Mesenchymal stem cell (in vitro differentiated cells and primary cell): ENCODE results near the gene LMBR1.

Experiments used
- DNase-seq: peaks from one replicate; pipeline ENCODE4 v3.0.0-alpha.2; 2013
- H2AFZ ChIP-seq: one replicate; pipeline ENCODE4 v1.6.1; 2013; ENCODE audit warnings: low read depth, mild to moderate bottlenecking, control low read depth, inconsistent platforms, low read length, moderate library complexity
- H2AK5ac ChIP-seq: 2 replicates; pipeline ENCODE4 v1.6.1; 2013; ENCODE audit warnings: low read length, moderate library complexity, mild to moderate bottlenecking, inconsistent platforms; ENCODE audit not compliant: severe bottlenecking
- H2BK120ac ChIP-seq: one replicate; pipeline ENCODE4 v1.6.1; 2013; ENCODE audit warnings: low read depth, mild to moderate bottlenecking, inconsistent platforms, low read length, moderate library complexity
- H2BK12ac ChIP-seq, 2 experiments: one replicate each; pipeline ENCODE4 v1.6.1; 2013; ENCODE audit warnings: inconsistent platforms in 2 of 2, low read length in 2 of 2, mild to moderate bottlenecking in 2 of 2, moderate library complexity in 2 of 2, control low read depth in 1 of 2
- H2BK15ac ChIP-seq: one replicate; pipeline ENCODE4 v1.6.1; 2013; ENCODE audit warnings: mild to moderate bottlenecking, low read depth, inconsistent platforms; ENCODE audit not compliant: poor library complexity, severe bottlenecking
- H2BK5ac ChIP-seq: 2 replicates; pipeline ENCODE4 v1.6.1; 2013; ENCODE audit warnings: low read depth, mild to moderate bottlenecking, low read length, control low read depth, inconsistent platforms; ENCODE audit not compliant: poor library complexity, severe bottlenecking
- H3K14ac ChIP-seq, 2 experiments: one replicate each; pipeline ENCODE4 v1.6.1; 2013; ENCODE audit warnings: inconsistent platforms in 2 of 2, low read length in 2 of 2, control low read depth in 1 of 2, mild to moderate bottlenecking in 1 of 2, moderate library complexity in 1 of 2
- H3K18ac ChIP-seq, 2 experiments: one replicate each; pipeline ENCODE4 v1.6.1; 2013; ENCODE audit warnings: inconsistent platforms in 2 of 2, low read length in 2 of 2, control low read depth in 1 of 2, low read depth in 1 of 2, mild to moderate bottlenecking in 1 of 2
- H3K23ac ChIP-seq, 2 experiments: one replicate each; pipeline ENCODE4 v1.6.1; 2013; ENCODE audit warnings: inconsistent platforms in 2 of 2, low read length in 2 of 2, mild to moderate bottlenecking in 2 of 2, moderate library complexity in 2 of 2, control low read depth in 1 of 2
- H3K27ac ChIP-seq: 2 replicates; pipeline ENCODE4 v1.5.1; 2013; ENCODE audit warnings: mild to moderate bottlenecking, moderate library complexity, low read length, control low read depth, inconsistent platforms; ENCODE audit not compliant: poor library complexity, severe bottlenecking
- H3K27me3 ChIP-seq, 2 experiments: 2 replicates each; pipeline versions ENCODE4 v1.6.1 to v1.7.0; 2013; ENCODE audit warnings: low read length in 2 of 2, mild to moderate bottlenecking in 2 of 2, moderate library complexity in 2 of 2, control low read depth in 1 of 2, inconsistent platforms in 1 of 2; ENCODE audit not compliant: control insufficient read depth in 1 of 2, insufficient read depth in 1 of 2
- H3K36me3 ChIP-seq, 2 experiments: 2 replicates each; pipeline versions ENCODE4 v1.6.1 to v1.7.0; 2013; ENCODE audit warnings: low read length in 2 of 2, control low read depth in 1 of 2, inconsistent platforms in 1 of 2, low read depth in 1 of 2, mild to moderate bottlenecking in 1 of 2; ENCODE audit not compliant: insufficient read depth in 2 of 2, control insufficient read depth in 1 of 2
- H3K4ac ChIP-seq, 2 experiments: one replicate each; pipeline ENCODE4 v1.6.1; 2013; ENCODE audit warnings: inconsistent platforms in 2 of 2, low read length in 2 of 2, mild to moderate bottlenecking in 2 of 2, moderate library complexity in 2 of 2, control low read depth in 1 of 2, low read depth in 1 of 2
- H3K4me1 ChIP-seq: 2 replicates; pipeline ENCODE4 v1.6.1; 2013; ENCODE audit warnings: low read depth, low read length, control low read depth; ENCODE audit not compliant: control insufficient read depth, insufficient read depth
- H3K4me2 ChIP-seq: 2 replicates; pipeline ENCODE4 v1.6.1; 2013; ENCODE audit warnings: low read length, mild to moderate bottlenecking, inconsistent platforms; ENCODE audit not compliant: poor library complexity, severe bottlenecking
- H3K4me3 ChIP-seq, 2 experiments: 2 replicates each; pipeline versions ENCODE4 v1.5.1 to v1.7.0; 2013; ENCODE audit warnings: low read length in 2 of 2, mild to moderate bottlenecking in 2 of 2, control low read depth in 1 of 2, low read depth in 1 of 2; ENCODE audit not compliant: insufficient read depth in 1 of 2
- H3K79me1 ChIP-seq: replicated peaks from 2 replicates; pipeline ENCODE4 v1.6.1; 2013; ENCODE audit warnings: mild to moderate bottlenecking, control low read depth, low read length, inconsistent platforms; ENCODE audit not compliant: poor library complexity, severe bottlenecking
- H3K9ac ChIP-seq: 2 replicates; pipeline ENCODE4 v1.7.0; 2013; ENCODE audit warnings: mild to moderate bottlenecking, low read length, moderate library complexity
- H3K9me3 ChIP-seq: 2 replicates; pipeline ENCODE4 v1.7.0; 2013; ENCODE audit warnings: mild to moderate bottlenecking, low read length; ENCODE audit not compliant: control insufficient read depth
- H4K8ac ChIP-seq: one replicate; pipeline ENCODE4 v1.6.1; 2013; ENCODE audit warnings: inconsistent platforms, mild to moderate bottlenecking, low read length, moderate library complexity
- H4K91ac ChIP-seq: one replicate; pipeline ENCODE4 v1.6.1; 2013; ENCODE audit warnings: mild to moderate bottlenecking, low read length, inconsistent platforms
- WGBS: methylation state at CpG from one replicate; pipeline ENCODE4 v1.1.7; 2013; ENCODE audit warnings: mixed read lengths; 5-methylcytosine and 5-hydroxymethylcytosine counted together

LMBR1 gene

GRCh38 chr7:156783864-156784263 lies 109.1 kb downstream of the LMBR1 start:
- Histone ChIP-seq H3K79me1 (no peaks in the 10 kb centered on the region), H2BK12ac (no peak overlapping the region), H2BK120ac (no peak overlapping the region), H4K8ac (no peak overlapping the region), H2AK5ac (no peak overlapping the region), H3K23ac (no peak overlapping the region), H3K4me1 (no peaks in the 10 kb centered on the region), H3K4me3 (no peak overlapping the region), H3K9ac (no peak overlapping the region), H3K9me3 (no peaks in the 10 kb centered on the region), H2AFZ (no peak overlapping the region), H4K91ac (no peak overlapping the region), H3K14ac (no peak overlapping the region), H3K36me3 (no peaks in the 10 kb centered on the region), H2BK15ac (no peak overlapping the region), H3K4me2 (no peak overlapping the region), H3K4ac (no peak overlapping the region), H2BK5ac (no peak overlapping the region), H3K18ac (no peak overlapping the region), H3K27me3 (no peaks in the 10 kb centered on the region), H3K27ac (no peak overlapping the region)
- DNase-seq, result no peak
- 100% methylated on average over 3 of the region's 4 CpGs for WGBS

- Histone ChIP-seq H2BK5ac (no peak overlapping the region), H3K23ac (no peak overlapping the region), H3K9ac (no peak overlapping the region), H3K9me3 (no peaks in the 10 kb centered on the region), H2BK120ac (no peak overlapping the region), H2AK5ac (no peak overlapping the region), H3K14ac (no peak overlapping the region), H3K79me1 (no peaks in the 10 kb centered on the region), H3K4me2 (no peak overlapping the region), H3K4ac (no peak overlapping the region), H3K27ac (no peak overlapping the region), H3K4me3 (no peak overlapping the region), H3K27me3 (no peaks in the 10 kb centered on the region), H4K91ac (no peak overlapping the region), H3K36me3 (no peaks in the 10 kb centered on the region), H2BK15ac (no peak overlapping the region), H2BK12ac (no peak overlapping the region), H2AFZ (no peak overlapping the region), H3K4me1 (no peaks in the 10 kb centered on the region), H3K18ac (no peak overlapping the region), H4K8ac (no peak overlapping the region)
- DNase-seq, result no peak
- no CpG with 5 or more reads among the region's 2 CpGs for WGBS
These were observed 111.0 kb downstream of the LMBR1 start for GRCh38 chr7:156781972-156782371.

GRCh38 chr7:156780724-156781455 lies 112.1 kb downstream of the LMBR1 start:
- H2BK15ac ChIP-seq, result no peak overlapping the region
- H3K18ac ChIP-seq, result no peak overlapping the region
- peaks cover 4% of the 10 kb centered on the region for H3K79me1 ChIP-seq
- no peak overlapping the region for H3K9ac ChIP-seq
- H2BK12ac ChIP-seq, result no peak overlapping the region
- H3K4me2 ChIP-seq, result no peak overlapping the region
- H3K4ac ChIP-seq, result no peak overlapping the region
- no peak overlapping the region for H2AFZ ChIP-seq
- H3K23ac ChIP-seq, result no peak overlapping the region
- H3K14ac ChIP-seq, result no peak overlapping the region
- no peaks in the 10 kb centered on the region for H3K4me1 ChIP-seq
- no peaks in the 10 kb centered on the region for H3K9me3 ChIP-seq
- H2BK120ac ChIP-seq, result no peak overlapping the region
- 100% methylated on average over 2 of the region's 4 CpGs for WGBS
- no peak overlapping the region for H2BK5ac ChIP-seq
- H4K91ac ChIP-seq, result no peak overlapping the region
- no peak overlapping the region for H3K27ac ChIP-seq
- H2AK5ac ChIP-seq, result no peak overlapping the region
- no peaks in the 10 kb centered on the region for H3K27me3 ChIP-seq
- DNase-seq, result no peak
- no peak overlapping the region for H4K8ac ChIP-seq
- H3K36me3 ChIP-seq, result no peaks in the 10 kb centered on the region
- no peak overlapping the region for H3K4me3 ChIP-seq

GRCh38 chr7:156778668-156779067 lies 114.3 kb downstream of the LMBR1 start:
- Histone ChIP-seq H3K23ac (no peak overlapping the region), H2AFZ (no peak overlapping the region), H3K36me3 (no peaks in the 10 kb centered on the region), H2BK5ac (no peak overlapping the region), H2BK120ac (no peak overlapping the region), H4K8ac (no peak overlapping the region), H2AK5ac (no peak overlapping the region), H3K4me3 (no peak overlapping the region), H2BK12ac (no peak overlapping the region), H3K9ac (no peak overlapping the region), H3K27me3 (no peaks in the 10 kb centered on the region), H3K18ac (no peak overlapping the region), H3K14ac (no peak overlapping the region), H3K4me1 (no peaks in the 10 kb centered on the region), H3K79me1 (peaks cover 4% of the 10 kb centered on the region), H3K4ac (no peak overlapping the region), H2BK15ac (no peak overlapping the region), H4K91ac (no peak overlapping the region), H3K9me3 (no peaks in the 10 kb centered on the region), H3K27ac (no peak overlapping the region), H3K4me2 (no peak overlapping the region)
- WGBS, result 86% methylated on average over 2 of the region's 3 CpGs
- DNase-seq, result no peak
